GM10248 (cell line): ENCODE data around the gene DLG2.

Source experiments
- CTCF ChIA-PET: fragments of 300-600 bp; sonication (Branson Sonifier 250); formaldehyde crosslinking; extraction: SDS; loops from one replicate; lab custom pipeline; 2021; ENCODE audit warnings: antibody characterized with exemption; lab: Yijun Ruan, JAX
- POLR2A ChIA-PET: fragments of 350-650 bp; sonication (Branson Sonifier 250); formaldehyde crosslinking; extraction: SDS; loops from one replicate; lab custom pipeline; 2020; ENCODE audit warnings: antibody characterized with exemption; lab: Yijun Ruan, JAX
- DNase-seq: peaks from one replicate; pipeline ENCODE4 v3.0.0; 2012; ENCODE audit errors: extremely low spot score
- CTCF ChIP-seq: IDR thresholded peaks from 2 replicates; pipeline ENCODE4 v1.5.1; 2012; ENCODE audit warnings: mild to moderate bottlenecking, low read depth; ENCODE audit errors: extremely low read depth, missing control alignments, control extremely low read depth

DLG2 gene

GRCh38 chr11:83480251-83480650 lies 2146.9 kb downstream of the DLG2 start:
- TF ChIP-seq CTCF: no peak
- ChIA-PET CTCF (no interaction called here), POLR2A (no interaction called here)
- no peak for DNase-seq

GRCh38 chr11:83477772-83478171 lies 2149.4 kb downstream of the DLG2 start:
- ChIA-PET CTCF (no interaction called here), POLR2A (no interaction called here)
- no peak for DNase-seq
- no peak for TF ChIP-seq CTCF

GRCh38 chr11:83475760-83476159 lies 2151.4 kb downstream of the DLG2 start:
- no peak for TF ChIP-seq CTCF
- ChIA-PET CTCF (interaction anchor here (1.3 kb wide), 1 partner anchor 13 kb away, joined by 3 read pairs; no protein-coding TSS in a partner anchor), POLR2A (no interaction called here)
- DNase-seq: no peak

- ChIA-PET CTCF (no interaction called here), POLR2A (no interaction called here)
- TF ChIP-seq CTCF: no peak
- no peak for DNase-seq
Measured at GRCh38 chr11:83473743-83474142, 2153.4 kb downstream of the DLG2 start.

GRCh38 chr11:83472806-83473205 lies 2154.3 kb downstream of the DLG2 start:
- DNase-seq: no peak
- ChIA-PET POLR2A (no interaction called here), CTCF (no interaction called here)
- TF ChIP-seq CTCF: no peak

GRCh38 chr11:83471831-83472727 lies 2155.1 kb downstream of the DLG2 start:
- POLR2A ChIA-PET: no interaction called here
- DNase-seq: no peak
- CTCF ChIA-PET: no interaction called here
- TF ChIP-seq CTCF: no peak
